GM12892 (cell line): Measurements from ENCODE around the gene CACNA1C.

Experiments
- POLR2A ChIP-seq: IDR thresholded peaks from 2 replicates; pipeline ENCODE4 v1.6.1; 2011; ENCODE audit warnings: low read depth, low read length, control low read depth
- POLR2AphosphoS5 ChIP-seq: IDR thresholded peaks from 2 replicates; pipeline ENCODE4 v1.6.1; 2011; ENCODE audit warnings: low read depth, low read length, control low read depth

- TF ChIP-seq POLR2A, result no peak
- no peak for TF ChIP-seq POLR2AphosphoS5
These were observed 686.3 kb downstream of the CACNA1C start for GRCh38 chr12:2739069-2739468.
